Lower lobe of right lung (tissue), 2 donors: ENCODE data around the gene TNFRSF1A. TPM values are rescaled to one million over a fixed set of nuclear protein-coding genes. Genes with fewer than 3 reads are reported as not detected.

Source experiments
- ATAC-seq, 2 donors: fragments of 200-7000 bp; cut with Tn5 transposase; one replicate each; pipeline ENCODE4 v1.9.1; 2020 to 2022; ENCODE audit warnings: mild to moderate bottlenecking in 2 of 2, moderate library complexity in 2 of 2
- DNase-seq: peaks from one replicate; pipeline ENCODE4 v3.0.0-alpha.2; 2020
- H3K27ac ChIP-seq: fragments of 200-600 bp; one replicate; pipeline ENCODE4 v1.8.0; 2022
- H3K27me3 ChIP-seq: fragments of 200-600 bp; one replicate; pipeline ENCODE4 v1.8.0; 2022; ENCODE audit warnings: low read depth
- H3K36me3 ChIP-seq: fragments of 200-600 bp; one replicate; pipeline ENCODE4 v1.8.0; 2022; ENCODE audit warnings: mild to moderate bottlenecking
- H3K4me1 ChIP-seq: fragments of 200-600 bp; one replicate; pipeline ENCODE4 v1.8.0; 2022
- H3K4me3 ChIP-seq: fragments of 200-600 bp; one replicate; pipeline ENCODE4 v1.8.0; 2022; ENCODE audit warnings: mild to moderate bottlenecking
- H3K9me3 ChIP-seq: fragments of 200-600 bp; one replicate; pipeline ENCODE4 v1.8.0; 2022
- intact Hi-C: fragments of 100-400 bp; cut with DNase I; formaldehyde crosslinking; loops from one replicate; pipeline ENCODE4 v1.11.0; 2022
- total RNA-seq: library from RNA; stranded (reverse); fragmentation: NEBNext Ultra II Directional; extraction: Animal tissue kit (Norgen Biotek cat#: 25700); gene quantifications from one replicate; pipeline ENCODE4 v1.2.1, GENCODE V29; 2021
- TF ChIP-seq, protein P1 (sequence below): fragments of 200-600 bp; IDR thresholded peaks from one replicate; pipeline ENCODE4 v1.8.0; 2022; ENCODE audit warnings: antibody characterized with exemption, mild to moderate bottlenecking
- donor health status: DM: no; HTN: yes; CAD: no; lungs with severe emphysema.

The TNFRSF1A gene
- total RNA-seq, 1 donor from 2014 or later, result 165 TPM

DNA sequence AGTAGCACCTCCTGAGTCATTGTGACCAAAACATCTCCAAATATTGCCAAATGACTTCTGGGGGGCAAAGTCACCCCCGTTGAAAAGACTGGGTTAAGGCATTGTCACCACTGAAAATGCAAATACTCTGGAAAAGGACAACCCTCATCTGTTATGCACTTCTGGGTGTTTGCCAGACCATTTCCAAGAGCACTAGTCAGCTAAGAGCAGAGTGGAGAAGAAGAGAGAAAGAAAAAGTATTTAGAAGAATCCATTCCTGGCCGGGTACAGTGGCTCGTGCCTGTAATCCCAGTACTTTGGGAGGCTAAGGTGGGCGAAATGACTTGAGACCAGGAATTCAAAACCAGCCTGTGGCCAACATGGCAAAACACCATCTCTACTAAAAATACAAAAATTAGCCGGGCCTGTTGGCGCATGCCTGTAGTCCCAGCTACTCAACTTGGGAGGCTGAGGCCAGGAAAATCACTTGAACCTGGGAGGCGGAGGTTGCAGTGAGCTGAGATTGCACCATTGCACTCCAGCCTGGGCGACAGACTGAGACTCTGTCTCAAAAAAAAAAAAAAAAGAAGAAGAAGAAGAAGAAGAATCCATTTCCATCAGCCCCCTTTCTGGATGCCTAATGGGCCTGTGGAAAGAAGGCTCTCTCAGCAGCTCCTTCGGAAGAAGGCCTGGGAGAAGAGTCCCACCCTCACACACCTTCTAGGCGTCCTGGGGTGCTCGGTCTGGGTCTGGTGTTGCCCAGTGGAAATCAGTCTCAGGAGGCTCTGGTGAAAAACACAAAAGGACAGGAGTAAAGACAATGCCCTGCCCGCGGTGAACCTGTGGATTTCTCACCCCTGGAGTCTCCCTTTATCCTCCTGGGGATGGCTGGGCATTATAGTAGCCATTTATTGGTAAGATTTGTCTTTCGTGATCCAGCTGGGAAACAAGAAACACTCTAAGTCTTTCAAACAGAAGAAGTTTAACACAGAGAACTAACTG lies 38.6 kb upstream of the TNFRSF1A start:
- TF ChIP-seq, protein P1, sequence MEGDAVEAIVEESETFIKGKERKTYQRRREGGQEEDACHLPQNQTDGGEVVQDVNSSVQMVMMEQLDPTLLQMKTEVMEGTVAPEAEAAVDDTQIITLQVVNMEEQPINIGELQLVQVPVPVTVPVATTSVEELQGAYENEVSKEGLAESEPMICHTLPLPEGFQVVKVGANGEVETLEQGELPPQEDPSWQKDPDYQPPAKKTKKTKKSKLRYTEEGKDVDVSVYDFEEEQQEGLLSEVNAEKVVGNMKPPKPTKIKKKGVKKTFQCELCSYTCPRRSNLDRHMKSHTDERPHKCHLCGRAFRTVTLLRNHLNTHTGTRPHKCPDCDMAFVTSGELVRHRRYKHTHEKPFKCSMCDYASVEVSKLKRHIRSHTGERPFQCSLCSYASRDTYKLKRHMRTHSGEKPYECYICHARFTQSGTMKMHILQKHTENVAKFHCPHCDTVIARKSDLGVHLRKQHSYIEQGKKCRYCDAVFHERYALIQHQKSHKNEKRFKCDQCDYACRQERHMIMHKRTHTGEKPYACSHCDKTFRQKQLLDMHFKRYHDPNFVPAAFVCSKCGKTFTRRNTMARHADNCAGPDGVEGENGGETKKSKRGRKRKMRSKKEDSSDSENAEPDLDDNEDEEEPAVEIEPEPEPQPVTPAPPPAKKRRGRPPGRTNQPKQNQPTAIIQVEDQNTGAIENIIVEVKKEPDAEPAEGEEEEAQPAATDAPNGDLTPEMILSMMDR, result no peak
- ATAC-seq, result no peak
- H3K4me1 ChIP-seq, result peaks cover 78% of the 10 kb centered on the region
- no peaks in the 10 kb centered on the region for H3K27me3 ChIP-seq
- intact Hi-C loops, result no loop called here
- H3K27ac ChIP-seq, result peak overlapping the region; percentile 68
- H3K4me3 ChIP-seq, result no peak overlapping the region
- H3K36me3 ChIP-seq, result peaks cover 5% of the 10 kb centered on the region
- H3K9me3 ChIP-seq, result no peaks in the 10 kb centered on the region
- DNase-seq, result peak; percentile 52

DNA sequence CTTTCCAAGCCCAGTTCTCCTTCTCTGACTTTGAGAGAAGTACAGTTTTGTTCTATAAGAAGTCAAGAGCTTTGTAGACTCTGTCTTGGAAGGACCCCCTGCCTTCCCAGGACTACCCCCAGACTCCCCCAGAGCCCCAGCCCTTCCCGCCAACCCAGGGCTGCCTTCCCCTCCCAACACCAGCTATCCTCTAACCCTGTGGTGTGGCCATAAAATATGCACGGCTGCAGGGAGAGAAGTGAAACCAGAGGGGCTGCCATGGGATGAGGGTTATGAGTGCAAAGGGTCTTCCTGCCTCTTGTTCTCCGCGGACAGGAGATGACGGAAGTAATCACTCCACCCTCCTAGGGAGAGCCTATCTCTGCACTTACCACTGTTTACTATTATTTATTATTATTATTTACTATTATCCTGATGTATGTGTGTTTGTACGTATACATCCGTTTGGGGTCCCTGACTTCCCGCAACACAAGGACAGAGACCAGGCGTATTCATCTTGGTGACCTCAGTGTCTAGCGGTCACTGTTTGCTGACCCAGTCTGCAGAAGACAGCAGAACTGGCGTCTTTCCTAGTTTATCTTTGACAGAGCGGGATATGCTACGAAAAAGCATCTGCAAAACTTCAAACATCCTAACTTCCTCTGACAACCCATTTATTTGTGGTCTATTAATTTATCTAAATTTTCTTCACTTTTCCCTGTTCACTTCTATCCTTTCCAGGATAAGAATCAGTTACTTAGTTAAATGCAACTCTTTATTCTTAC lies 37.0 kb upstream of the TNFRSF1A start:
- Histone ChIP-seq H3K27me3 (no peaks in the 10 kb centered on the region), H3K36me3 (no peaks in the 10 kb centered on the region), H3K9me3 (no peaks in the 10 kb centered on the region), H3K4me3 (no peak overlapping the region), H3K4me1 (peaks cover 69% of the 10 kb centered on the region), H3K27ac (peak overlapping the region; percentile 82)
- DNase-seq (peak; percentile 34), ATAC-seq (no peak)
- TF ChIP-seq, protein P1, result no peak
- intact Hi-C loops, result loop anchor here (5.0 kb wide), 1 partner anchor 37 kb away; the partner anchor contains the start of gene TNFRSF1A

DNA sequence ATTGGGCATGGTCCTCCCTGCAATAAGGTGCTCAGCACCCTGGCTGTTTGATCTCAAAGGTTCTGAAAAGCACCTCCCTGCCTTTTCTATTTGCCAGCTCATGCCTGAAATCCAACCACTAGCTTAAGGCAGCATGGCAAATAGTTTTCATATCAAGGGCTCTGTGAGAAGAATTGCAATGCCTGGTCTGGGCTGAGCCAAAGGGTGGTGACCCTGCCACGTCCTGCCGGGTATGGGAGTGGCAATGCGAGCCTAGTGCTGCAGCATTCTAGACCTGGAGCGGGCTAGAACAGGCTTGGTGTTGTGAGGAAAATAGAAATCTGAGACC lies 35.8 kb upstream of the TNFRSF1A start:
- Histone ChIP-seq H3K4me3 (no peak overlapping the region), H3K36me3 (no peaks in the 10 kb centered on the region), H3K9me3 (no peaks in the 10 kb centered on the region), H3K4me1 (peaks cover 63% of the 10 kb centered on the region), H3K27ac (peak overlapping the region; percentile 82), H3K27me3 (no peaks in the 10 kb centered on the region)
- ATAC-seq (peak; percentile 60 to 70), DNase-seq (peak; percentile 86)
- TF ChIP-seq, protein P1, result no peak
- intact Hi-C loops, result loop anchor here (5.0 kb wide), 1 partner anchor 35 kb away; the partner anchor contains the start of gene TNFRSF1A

DNA sequence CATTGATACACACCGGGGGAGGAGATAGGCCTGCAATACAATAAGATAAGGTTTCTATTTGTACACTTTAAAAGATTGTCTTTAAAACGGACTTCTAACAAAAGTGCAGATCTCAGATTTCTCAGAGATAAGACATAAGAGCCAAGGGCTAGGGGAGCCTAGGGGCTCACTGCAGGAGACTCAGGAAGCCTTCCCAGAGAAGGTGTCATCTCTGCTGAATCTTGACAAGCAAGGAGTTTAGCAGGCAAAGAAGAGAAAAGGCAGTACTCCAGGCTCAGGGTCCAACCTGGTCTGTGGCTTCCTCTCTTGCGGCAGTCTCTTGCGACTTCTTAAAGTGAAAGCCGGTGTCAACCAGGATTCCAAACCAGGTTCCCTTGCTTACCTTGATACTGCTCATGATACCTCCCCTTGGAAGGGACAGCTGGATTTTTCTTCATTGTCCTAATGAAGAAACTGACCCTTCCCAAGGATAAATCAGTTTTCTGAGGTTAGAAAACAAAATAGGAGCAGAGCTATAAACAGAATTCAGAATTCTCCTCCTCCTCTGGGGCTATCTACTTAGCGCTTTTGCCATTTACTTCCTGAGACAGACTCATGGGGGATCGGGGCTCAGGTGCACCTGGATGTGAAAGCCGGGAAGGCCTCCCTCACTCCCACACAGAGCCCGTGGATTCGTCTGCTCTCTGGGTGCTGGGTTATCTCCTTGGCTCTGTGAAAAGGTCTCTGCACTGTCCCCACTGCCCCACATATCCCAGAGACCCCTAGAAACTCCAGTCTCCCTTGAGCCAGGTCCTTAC lies 35.2 kb upstream of the TNFRSF1A start:
- no peaks in the 10 kb centered on the region for H3K27me3 ChIP-seq
- intact Hi-C loops, result loop anchor here (5.0 kb wide), 1 partner anchor 35 kb away; the partner anchor contains the start of gene TNFRSF1A
- H3K4me1 ChIP-seq, result peaks cover 68% of the 10 kb centered on the region
- H3K27ac ChIP-seq, result peak overlapping the region; percentile 82
- no peaks in the 10 kb centered on the region for H3K36me3 ChIP-seq
- DNase-seq (no peak), ATAC-seq (no peak)
- no peaks in the 10 kb centered on the region for H3K9me3 ChIP-seq
- TF ChIP-seq, protein P1, result no peak
- peak overlapping the region; percentile 23 for H3K4me3 ChIP-seq
